Liver (tissue), 9 donors: Measurements from ENCODE around the gene CEACAM6. TPM values are rescaled to one million over a fixed set of nuclear protein-coding genes. Genes with fewer than 3 reads are reported as not detected.

Experiments used
- DNase-seq: peaks from one replicate; pipeline ENCODE4 v3.0.0-alpha.2; 2017; ENCODE audit warnings: low spot score
- H3K27ac ChIP-seq, 2 donors: one replicate each; pipeline ENCODE4 v1.7.0; 2013; ENCODE audit warnings: inconsistent platforms in 2 of 2, low read length in 2 of 2, control low read depth in 1 of 2, low read depth in 1 of 2, mild to moderate bottlenecking in 1 of 2
- H3K27me3 ChIP-seq, 4 donors: one replicate each; pipeline versions ENCODE4 v1.6.1 to v1.7.0; 2013; ENCODE audit warnings: low read length in 3 of 4, inconsistent platforms in 1 of 4, mild to moderate bottlenecking in 1 of 4, moderate library complexity in 1 of 4; ENCODE audit not compliant: control insufficient read depth in 4 of 4, insufficient read depth in 4 of 4
- H3K36me3 ChIP-seq, 4 donors: one replicate each; pipeline versions ENCODE4 v1.6.1 to v1.7.0; 2013; ENCODE audit warnings: low read length in 3 of 4, mild to moderate bottlenecking in 3 of 4, low read depth in 1 of 4, moderate library complexity in 1 of 4; ENCODE audit not compliant: control insufficient read depth in 4 of 4, insufficient read depth in 3 of 4
- H3K4me1 ChIP-seq, 4 donors: one replicate each; pipeline versions ENCODE4 v1.6.1 to v1.7.0; 2013; ENCODE audit warnings: low read length in 3 of 4, mild to moderate bottlenecking in 3 of 4, moderate library complexity in 1 of 4; ENCODE audit not compliant: control insufficient read depth in 4 of 4, insufficient read depth in 4 of 4
- H3K4me3 ChIP-seq, 3 donors: one replicate each; pipeline versions ENCODE4 v1.6.1 to v1.7.0; 2013; ENCODE audit warnings: low read length in 3 of 3, control low read depth in 1 of 3, low read depth in 1 of 3, mild to moderate bottlenecking in 1 of 3
- H3K9ac ChIP-seq, 2 donors: one replicate each; pipeline ENCODE4 v1.7.0; 2013; ENCODE audit warnings: low read length in 2 of 2, mild to moderate bottlenecking in 2 of 2, moderate library complexity in 2 of 2, control low read depth in 1 of 2, low read depth in 1 of 2
- H3K9me3 ChIP-seq, 4 donors: one replicate each; pipeline versions ENCODE4 v1.6.1 to v1.7.0; 2013; ENCODE audit warnings: low read length in 3 of 4; ENCODE audit not compliant: control insufficient read depth in 4 of 4
- FOXA1 ChIP-seq: IDR thresholded peaks from 2 replicates; pipeline ENCODE4 v1.6.1; 2016; ENCODE audit warnings: antibody characterized with exemption
- FOXA2 ChIP-seq: IDR thresholded peaks from 2 replicates; pipeline ENCODE4 v1.6.1; 2016; ENCODE audit warnings: antibody characterized with exemption
- GABPA ChIP-seq, 2 donors: IDR thresholded peaks in 1 of 2; conservative IDR thresholded peaks in 1 of 2; 2 replicates each; pipeline ENCODE4 v1.6.1; 2016; ENCODE audit warnings: antibody characterized with exemption in 2 of 2, mild to moderate bottlenecking in 1 of 2, moderate library complexity in 1 of 2
- JUND ChIP-seq, 2 donors: IDR thresholded peaks; 2 replicates each; pipeline ENCODE4 v1.6.1; 2016; ENCODE audit warnings: antibody characterized with exemption in 2 of 2
- RAD21 ChIP-seq, 2 donors: IDR thresholded peaks; 2 replicates each; pipeline ENCODE4 v1.6.1; 2016; ENCODE audit warnings: antibody characterized with exemption in 2 of 2, mild to moderate bottlenecking in 2 of 2
- RXRA ChIP-seq, 2 donors: IDR thresholded peaks; 2 replicates each; pipeline ENCODE4 v1.6.1; 2017 to 2018; ENCODE audit warnings: antibody characterized with exemption in 2 of 2, mild to moderate bottlenecking in 1 of 2
- TAF1 ChIP-seq: conservative IDR thresholded peaks from 2 replicates; pipeline ENCODE4 v1.6.1; 2016; ENCODE audit warnings: antibody characterized with exemption, mild to moderate bottlenecking
- WGBS: extraction: QIAGEN DNeasy Blood & Tissue Kit; methylation state at CpG from one replicate; pipeline ENCODE4 v1.1.7; 2013; 5-methylcytosine and 5-hydroxymethylcytosine counted together
- polyA plus RNA-seq, 2 donors: library from polyadenylated mRNA; stranded (reverse) in 1 of 2; unstranded in 1 of 2; fragments of 200-250 nt in 1 of 2; fragments of >200 nt in 1 of 2; fragmentation: Nextera tagmentation in 1 of 2; extraction: Ambion mirVana in 1 of 2; gene quantifications; one replicate each; pipeline versions ENCODE4 v1.2.1 to v1.2.3, GENCODE V29; 2013 to 2015
- total RNA-seq, 2 donors: library from RNA; depleted of rRNA; stranded (reverse); fragments of >200 nt; gene quantifications; one replicate each; pipeline ENCODE4 v1.2.3, GENCODE V29; 2014
- TF ChIP-seq, protein P1 (sequence below): IDR thresholded peaks from 2 replicates; pipeline ENCODE4 v1.6.1; 2016; ENCODE audit warnings: antibody characterized with exemption
- TF ChIP-seq, protein P2 (sequence below): fragments of 150-350 bp; IDR thresholded peaks from 2 replicates; pipeline ENCODE4 v1.5.1; 2017; ENCODE audit warnings: improper control_type of control experiment, low read depth, low read length; ENCODE audit not compliant: missing input control
- donor health status: healthy.
- donor health status: healthy.
- donor health status: healthy.
- donor health status: healthy.
- donor health status: healthy.

CEACAM6 gene
- total and polyA plus RNA-seq, 4 donors = 0.08 to 2.4 (median 0.28) TPM; not detected in 1

DNA sequence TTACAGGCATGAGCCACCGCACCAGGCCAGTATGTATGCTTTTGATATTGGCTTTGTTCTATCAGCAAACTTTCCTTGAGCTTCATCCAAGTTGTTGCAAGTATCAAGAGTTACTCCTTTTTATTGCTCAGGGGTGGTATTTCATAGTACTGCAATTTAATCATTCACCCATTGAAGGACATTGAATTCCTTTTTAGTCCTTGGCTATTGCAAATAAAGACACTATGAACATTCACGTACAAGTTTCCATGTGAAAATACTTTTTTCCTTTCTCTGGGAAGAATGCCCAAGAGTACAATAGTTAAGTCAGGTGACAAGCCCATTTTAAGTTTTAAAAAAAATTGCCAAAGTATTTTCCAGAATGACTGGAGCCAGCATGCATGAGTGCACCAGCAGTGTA is 61.4 kb downstream of the CEACAM6 start (continued):
- no peak for TF ChIP-seq GABPA (IDR thresholded peaks at IDR 0.05 in 1 of 2, conservative IDR thresholded peaks at IDR 0.05 in 1 of 2)
- no peak for TF ChIP-seq RXRA (IDR thresholded peaks at IDR 0.05)
- TF ChIP-seq FOXA2 = no peak
- TF ChIP-seq JUND (IDR thresholded peaks at IDR 0.05) = no peak
- no peak for TF ChIP-seq RAD21 (IDR thresholded peaks at IDR 0.05)
- no peak for TF ChIP-seq TAF1
- TF ChIP-seq, protein P1, sequence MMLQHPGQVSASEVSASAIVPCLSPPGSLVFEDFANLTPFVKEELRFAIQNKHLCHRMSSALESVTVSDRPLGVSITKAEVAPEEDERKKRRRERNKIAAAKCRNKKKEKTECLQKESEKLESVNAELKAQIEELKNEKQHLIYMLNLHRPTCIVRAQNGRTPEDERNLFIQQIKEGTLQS = no peak
- no peak for TF ChIP-seq FOXA1

DNA sequence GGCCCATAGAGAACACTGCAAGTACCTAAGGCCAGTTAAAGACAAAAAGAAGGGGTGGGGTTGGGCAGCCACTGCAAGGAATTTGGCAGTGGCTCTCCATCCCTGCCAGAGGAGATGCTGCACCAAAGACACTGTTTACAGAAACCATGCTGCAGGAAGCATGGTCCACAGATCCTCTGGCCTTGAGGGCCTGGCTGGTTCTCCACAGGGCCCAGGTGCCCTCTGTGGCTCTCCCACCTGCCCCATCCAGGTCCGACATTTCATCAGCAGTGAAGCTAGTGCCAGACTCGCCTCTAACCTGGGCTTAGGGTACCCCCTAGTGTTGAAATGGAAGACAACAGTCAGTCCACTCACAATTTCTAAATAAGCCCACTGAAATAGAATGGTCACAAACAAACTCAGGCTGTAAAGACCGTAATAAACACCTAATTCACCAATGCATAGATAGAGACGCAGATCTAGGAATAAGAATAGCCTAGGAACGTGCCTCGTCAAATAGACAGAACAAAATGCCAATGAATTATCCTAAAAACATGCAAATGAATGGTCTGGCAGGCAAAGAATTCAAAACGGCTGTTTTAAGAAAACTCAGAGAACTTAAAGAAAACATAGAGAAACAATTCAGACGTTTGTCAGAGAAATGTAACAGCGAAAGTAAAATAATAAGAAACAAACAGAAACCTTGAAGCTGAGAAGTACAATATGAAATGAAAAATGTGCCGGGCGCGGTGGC is 65.8 kb downstream of the CEACAM6 start:
- Histone ChIP-seq H3K4me1 (no peaks in the 10 kb centered on the region), H3K36me3 (no peaks in the 10 kb centered on the region), H3K4me3 (no peak overlapping the region), H3K9me3 (no peaks in the 10 kb centered on the region), H3K27ac (no peak overlapping the region), H3K27me3 (no peaks in the 10 kb centered on the region), H3K9ac (no peak overlapping the region)
- 34% methylated on average over 12 of the region's 12 CpGs for WGBS
- DNase-seq = no peak
- peak; percentile 78 to 91 for TF ChIP-seq RAD21 (IDR thresholded peaks at IDR 0.05)
- TF ChIP-seq, protein P2, sequence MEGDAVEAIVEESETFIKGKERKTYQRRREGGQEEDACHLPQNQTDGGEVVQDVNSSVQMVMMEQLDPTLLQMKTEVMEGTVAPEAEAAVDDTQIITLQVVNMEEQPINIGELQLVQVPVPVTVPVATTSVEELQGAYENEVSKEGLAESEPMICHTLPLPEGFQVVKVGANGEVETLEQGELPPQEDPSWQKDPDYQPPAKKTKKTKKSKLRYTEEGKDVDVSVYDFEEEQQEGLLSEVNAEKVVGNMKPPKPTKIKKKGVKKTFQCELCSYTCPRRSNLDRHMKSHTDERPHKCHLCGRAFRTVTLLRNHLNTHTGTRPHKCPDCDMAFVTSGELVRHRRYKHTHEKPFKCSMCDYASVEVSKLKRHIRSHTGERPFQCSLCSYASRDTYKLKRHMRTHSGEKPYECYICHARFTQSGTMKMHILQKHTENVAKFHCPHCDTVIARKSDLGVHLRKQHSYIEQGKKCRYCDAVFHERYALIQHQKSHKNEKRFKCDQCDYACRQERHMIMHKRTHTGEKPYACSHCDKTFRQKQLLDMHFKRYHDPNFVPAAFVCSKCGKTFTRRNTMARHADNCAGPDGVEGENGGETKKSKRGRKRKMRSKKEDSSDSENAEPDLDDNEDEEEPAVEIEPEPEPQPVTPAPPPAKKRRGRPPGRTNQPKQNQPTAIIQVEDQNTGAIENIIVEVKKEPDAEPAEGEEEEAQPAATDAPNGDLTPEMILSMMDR = peak; percentile 61
- no peak for TF ChIP-seq TAF1
- TF ChIP-seq, protein P1 = peak; percentile 19

Other genes starting within 250 kb of the CEACAM6 start
- gene CEACAM21, start 179.4 kb upstream of the CEACAM6 start, total RNA-seq = 1 to 10 TPM; 1.8 to 2.5 TPM
- 1 to 10 TPM in 1 of 2 donors, under 1 TPM in 1; 0.58 to 1.8 TPM for gene CEACAM21, start 179.4 kb upstream of the CEACAM6 start, polyA plus RNA-seq
- gene CEACAM4, start 128.5 kb upstream of the CEACAM6 start, total RNA-seq = 1 to 10 TPM in 1 of 2 donors, under 1 TPM in 1; 0.84 to 2.2 TPM
- under 1 TPM; 0.63 to 0.75 TPM for gene CEACAM4, start 128.5 kb upstream of the CEACAM6 start, polyA plus RNA-seq
- gene CEACAM7, start 67.3 kb upstream of the CEACAM6 start, total RNA-seq = not detected
- under 1 TPM in 1 of 2 donors, not detected in 1; 0.03 TPM for gene CEACAM7, start 67.3 kb upstream of the CEACAM6 start, polyA plus RNA-seq
- not detected for gene CEACAM5, start 46.9 kb upstream of the CEACAM6 start, total RNA-seq
- under 1 TPM in 1 of 2 donors, not detected in 1; 0.02 TPM for gene CEACAM5, start 46.9 kb upstream of the CEACAM6 start, polyA plus RNA-seq
- gene CEACAM3, start 41.1 kb downstream of the CEACAM6 start, total RNA-seq = under 1 TPM; 0.59 to 0.70 TPM
- gene CEACAM3, start 41.1 kb downstream of the CEACAM6 start, polyA plus RNA-seq = under 1 TPM in 1 of 2 donors, not detected in 1; 0.37 TPM
- not detected for gene LYPD4, start 89.2 kb downstream of the CEACAM6 start, total RNA-seq
- not detected for gene LYPD4, start 89.2 kb downstream of the CEACAM6 start, polyA plus RNA-seq
- gene DMRTC2, start 89.5 kb downstream of the CEACAM6 start, total RNA-seq = not detected
- not detected for gene DMRTC2, start 89.5 kb downstream of the CEACAM6 start, polyA plus RNA-seq
- 100 to 1,000 TPM; 275 to 344 TPM for gene RPS19, start 104.7 kb downstream of the CEACAM6 start, total RNA-seq
- gene RPS19, start 104.7 kb downstream of the CEACAM6 start, polyA plus RNA-seq = 100 to 1,000 TPM; 608 to 655 TPM
- gene CD79A, start 121.7 kb downstream of the CEACAM6 start, total RNA-seq = 1 to 10 TPM in 1 of 2 donors, under 1 TPM in 1; 0.59 to 3.4 TPM
- gene CD79A, start 121.7 kb downstream of the CEACAM6 start, polyA plus RNA-seq = 1 to 10 TPM in 1 of 2 donors, under 1 TPM in 1; 0.43 to 5.0 TPM
- 10 to 100 TPM; 13.2 to 30.1 TPM for gene ARHGEF1, start 127.7 kb downstream of the CEACAM6 start, total RNA-seq
- gene ARHGEF1, start 127.7 kb downstream of the CEACAM6 start, polyA plus RNA-seq = 10 to 100 TPM; 15.4 to 21.6 TPM
- not detected for gene ERFL, start 172.9 kb downstream of the CEACAM6 start, total RNA-seq
- not detected for gene ERFL, start 172.9 kb downstream of the CEACAM6 start, polyA plus RNA-seq
- gene RABAC1, start 203.8 kb downstream of the CEACAM6 start, total RNA-seq = 10 to 100 TPM; 43.2 to 52.1 TPM
- gene RABAC1, start 203.8 kb downstream of the CEACAM6 start, polyA plus RNA-seq = 100 to 1,000 TPM; 147 to 161 TPM
- gene ATP1A3, start 238.7 kb downstream of the CEACAM6 start, total RNA-seq = under 1 TPM; 0.08 to 0.09 TPM
- gene ATP1A3, start 238.7 kb downstream of the CEACAM6 start, polyA plus RNA-seq = under 1 TPM in 1 of 2 donors, not detected in 1; 0.05 TPM